ENCODE results near the gene WFDC10B.

GRCh38 chr20:45742596-45742995 is 37.8 kb upstream of the WFDC10B start:
- TF ChIP-seq, protein P1, sequence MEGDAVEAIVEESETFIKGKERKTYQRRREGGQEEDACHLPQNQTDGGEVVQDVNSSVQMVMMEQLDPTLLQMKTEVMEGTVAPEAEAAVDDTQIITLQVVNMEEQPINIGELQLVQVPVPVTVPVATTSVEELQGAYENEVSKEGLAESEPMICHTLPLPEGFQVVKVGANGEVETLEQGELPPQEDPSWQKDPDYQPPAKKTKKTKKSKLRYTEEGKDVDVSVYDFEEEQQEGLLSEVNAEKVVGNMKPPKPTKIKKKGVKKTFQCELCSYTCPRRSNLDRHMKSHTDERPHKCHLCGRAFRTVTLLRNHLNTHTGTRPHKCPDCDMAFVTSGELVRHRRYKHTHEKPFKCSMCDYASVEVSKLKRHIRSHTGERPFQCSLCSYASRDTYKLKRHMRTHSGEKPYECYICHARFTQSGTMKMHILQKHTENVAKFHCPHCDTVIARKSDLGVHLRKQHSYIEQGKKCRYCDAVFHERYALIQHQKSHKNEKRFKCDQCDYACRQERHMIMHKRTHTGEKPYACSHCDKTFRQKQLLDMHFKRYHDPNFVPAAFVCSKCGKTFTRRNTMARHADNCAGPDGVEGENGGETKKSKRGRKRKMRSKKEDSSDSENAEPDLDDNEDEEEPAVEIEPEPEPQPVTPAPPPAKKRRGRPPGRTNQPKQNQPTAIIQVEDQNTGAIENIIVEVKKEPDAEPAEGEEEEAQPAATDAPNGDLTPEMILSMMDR (IDR thresholded peaks at IDR 0.05; ENCODE audit: low read length) = no peak
- TF ChIP-seq EZH2 (IDR thresholded peaks at IDR 0.05; ENCODE audit: borderline replicate concordance, low read length) = no peak

Measured in OCI-LY1 (cell line).